ENCODE data around the gene C1orf105. TPM values are rescaled to one million over a fixed set of nuclear protein-coding genes. Genes with fewer than 3 reads are reported as not detected.
A peak's percentile ranks its signal among the peaks of the same experiment; 100 is the strongest.
"Not testable (repeated sequence)": the region's sequence is repeated elsewhere in the genome, so short reads cannot be mapped to it uniquely, and the experiment has no call there.

The C1orf105 gene
- total and polyA plus RNA-seq, 4 donors = 0.16 TPM; not detected in 3

DNA sequence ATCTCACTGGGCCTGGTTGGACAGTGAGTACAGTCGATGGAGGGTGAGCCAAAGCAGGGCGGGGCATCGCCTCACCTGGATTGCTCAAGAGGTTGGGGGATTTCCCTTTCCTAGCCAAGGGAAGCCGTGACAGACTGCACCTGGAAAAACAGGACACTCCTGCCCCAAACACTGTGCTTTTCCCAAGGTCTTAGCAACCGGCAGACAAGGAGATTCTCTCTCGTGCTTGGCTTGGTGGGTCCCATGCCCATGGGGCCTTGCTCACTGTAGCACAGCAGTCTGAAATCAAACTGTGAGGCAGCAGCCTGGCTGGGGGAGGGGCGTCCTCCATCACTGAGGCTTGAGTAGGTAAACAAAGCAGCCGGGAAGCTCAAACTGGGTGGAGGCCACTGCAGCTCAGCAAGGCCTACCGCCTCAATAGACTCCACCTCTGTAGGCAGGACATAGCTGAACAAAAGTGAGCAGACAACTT is 11.3 kb downstream of the C1orf105 start:
- no peak for TF ChIP-seq FOXA2 (IDR thresholded peaks at IDR 0.05)
- TF ChIP-seq HNF4G (IDR thresholded peaks at IDR 0.05) = no peak
- no peak for TF ChIP-seq EGR1 (IDR thresholded peaks at IDR 0.05; ENCODE audit: low read depth in 2 of 2)
- TF ChIP-seq, protein P1, sequence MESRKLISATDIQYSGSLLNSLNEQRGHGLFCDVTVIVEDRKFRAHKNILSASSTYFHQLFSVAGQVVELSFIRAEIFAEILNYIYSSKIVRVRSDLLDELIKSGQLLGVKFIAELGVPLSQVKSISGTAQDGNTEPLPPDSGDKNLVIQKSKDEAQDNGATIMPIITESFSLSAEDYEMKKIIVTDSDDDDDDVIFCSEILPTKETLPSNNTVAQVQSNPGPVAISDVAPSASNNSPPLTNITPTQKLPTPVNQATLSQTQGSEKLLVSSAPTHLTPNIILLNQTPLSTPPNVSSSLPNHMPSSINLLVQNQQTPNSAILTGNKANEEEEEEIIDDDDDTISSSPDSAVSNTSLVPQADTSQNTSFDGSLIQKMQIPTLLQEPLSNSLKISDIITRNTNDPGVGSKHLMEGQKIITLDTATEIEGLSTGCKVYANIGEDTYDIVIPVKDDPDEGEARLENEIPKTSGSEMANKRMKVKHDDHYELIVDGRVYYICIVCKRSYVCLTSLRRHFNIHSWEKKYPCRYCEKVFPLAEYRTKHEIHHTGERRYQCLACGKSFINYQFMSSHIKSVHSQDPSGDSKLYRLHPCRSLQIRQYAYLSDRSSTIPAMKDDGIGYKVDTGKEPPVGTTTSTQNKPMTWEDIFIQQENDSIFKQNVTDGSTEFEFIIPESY (IDR thresholded peaks at IDR 0.05) = no peak
- no peak for TF ChIP-seq RXRA (IDR thresholded peaks at IDR 0.05)
- no peak for TF ChIP-seq JUND (IDR thresholded peaks at IDR 0.05)
- Histone ChIP-seq H3K9ac (ENCODE audit: low read depth in 1 of 2, low read length in 2 of 2) (no peak overlapping the region), H3K36me3 (ENCODE audit: control insufficient read depth in 4 of 4, insufficient read depth in 3 of 4, low read depth in 1 of 4, low read length in 3 of 4) (no peaks in the 10 kb centered on the region), H3K9me3 (ENCODE audit: control insufficient read depth in 4 of 4, low read length in 3 of 4) (no peaks in the 10 kb centered on the region), H3K4me1 (ENCODE audit: control insufficient read depth in 4 of 4, insufficient read depth in 4 of 4, low read length in 3 of 4) (no peaks in the 10 kb centered on the region), H3K27ac (ENCODE audit: low read depth in 1 of 2, low read length in 2 of 2) (no peak overlapping the region), H3K4me3 (ENCODE audit: low read depth in 1 of 3, low read length in 3 of 3) (no peak overlapping the region), H3K27me3 (ENCODE audit: control insufficient read depth in 4 of 4, insufficient read depth in 4 of 4, low read length in 3 of 4) (no peaks in the 10 kb centered on the region)
- WGBS = 73% methylated on average over 9 of the region's 9 CpGs
- no peak for DNase-seq (ENCODE audit: low spot score)

DNA sequence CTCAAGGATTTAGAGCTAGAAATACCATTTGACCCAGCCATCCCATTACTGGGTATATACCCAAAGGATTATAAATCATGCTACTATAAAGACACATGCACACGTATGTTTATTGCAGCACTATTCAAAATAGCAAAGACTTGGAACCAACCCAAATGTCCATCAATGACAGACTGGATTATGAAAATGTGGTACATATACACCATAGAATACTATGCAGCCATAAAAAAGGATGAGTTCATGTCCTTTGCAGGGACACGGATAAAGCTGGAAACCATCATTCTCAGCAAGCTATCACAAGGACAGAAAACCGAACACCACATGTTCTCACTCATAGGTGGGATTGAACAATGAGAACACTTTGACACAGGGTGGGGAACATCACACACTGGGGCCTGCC is 16.7 kb downstream of the C1orf105 start:
- WGBS = 98% methylated on average over 3 of the region's 3 CpGs
- not testable (repeated sequence) for H3K9ac ChIP-seq (ENCODE audit: low read depth in 1 of 2, low read length in 2 of 2); H3K9me3 ChIP-seq (ENCODE audit: control insufficient read depth in 4 of 4, low read length in 3 of 4); H3K27me3 ChIP-seq (ENCODE audit: control insufficient read depth in 4 of 4, insufficient read depth in 4 of 4, low read length in 3 of 4); DNase-seq (ENCODE audit: low spot score); H3K36me3 ChIP-seq (ENCODE audit: control insufficient read depth in 4 of 4, insufficient read depth in 3 of 4, low read depth in 1 of 4, low read length in 3 of 4); H3K4me3 ChIP-seq (ENCODE audit: low read depth in 1 of 3, low read length in 3 of 3); H3K27ac ChIP-seq (ENCODE audit: low read depth in 1 of 2, low read length in 2 of 2); H3K4me1 ChIP-seq (ENCODE audit: control insufficient read depth in 4 of 4, insufficient read depth in 4 of 4, low read length in 3 of 4)

DNA sequence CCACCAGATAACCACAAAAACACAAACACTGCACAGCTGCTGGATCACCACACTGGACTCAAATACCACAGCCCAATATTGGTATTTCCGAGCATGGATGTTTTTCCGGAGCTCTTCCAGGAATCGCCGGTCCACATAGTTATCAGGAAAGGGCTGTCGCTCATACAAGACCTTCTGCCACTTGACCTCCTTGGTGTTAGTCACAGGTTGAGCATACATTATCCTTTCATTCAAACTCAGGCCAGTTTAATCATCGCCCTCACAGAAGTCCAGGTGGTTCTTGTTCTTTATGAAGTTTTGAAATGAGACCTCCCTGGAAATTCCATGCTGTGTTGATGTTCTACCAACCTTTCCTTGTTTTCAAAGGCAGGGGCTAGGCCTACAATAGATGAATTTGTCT is 21.9 kb downstream of the C1orf105 start:
- Histone ChIP-seq H3K9me3 (ENCODE audit: control insufficient read depth in 4 of 4, low read length in 3 of 4) (no peaks in the 10 kb centered on the region), H3K27ac (ENCODE audit: low read depth in 1 of 2, low read length in 2 of 2) (no peak overlapping the region), H3K4me3 (ENCODE audit: low read depth in 1 of 3, low read length in 3 of 3) (no peak overlapping the region), H3K27me3 (ENCODE audit: control insufficient read depth in 4 of 4, insufficient read depth in 4 of 4, low read length in 3 of 4) (no peaks in the 10 kb centered on the region), H3K9ac (ENCODE audit: low read depth in 1 of 2, low read length in 2 of 2) (no peak overlapping the region), H3K36me3 (ENCODE audit: control insufficient read depth in 4 of 4, insufficient read depth in 3 of 4, low read depth in 1 of 4, low read length in 3 of 4) (no peaks in the 10 kb centered on the region), H3K4me1 (ENCODE audit: control insufficient read depth in 4 of 4, insufficient read depth in 4 of 4, low read length in 3 of 4) (peaks cover 0 to 7% (median 4%) of the 10 kb centered on the region in 4 donors)
- 97% methylated on average over 6 of the region's 6 CpGs for WGBS
- TF ChIP-seq FOXA2 (IDR thresholded peaks at IDR 0.05) (no peak), HNF4G (IDR thresholded peaks at IDR 0.05) (no peak)
- DNase-seq (ENCODE audit: low spot score) = no peak

DNA sequence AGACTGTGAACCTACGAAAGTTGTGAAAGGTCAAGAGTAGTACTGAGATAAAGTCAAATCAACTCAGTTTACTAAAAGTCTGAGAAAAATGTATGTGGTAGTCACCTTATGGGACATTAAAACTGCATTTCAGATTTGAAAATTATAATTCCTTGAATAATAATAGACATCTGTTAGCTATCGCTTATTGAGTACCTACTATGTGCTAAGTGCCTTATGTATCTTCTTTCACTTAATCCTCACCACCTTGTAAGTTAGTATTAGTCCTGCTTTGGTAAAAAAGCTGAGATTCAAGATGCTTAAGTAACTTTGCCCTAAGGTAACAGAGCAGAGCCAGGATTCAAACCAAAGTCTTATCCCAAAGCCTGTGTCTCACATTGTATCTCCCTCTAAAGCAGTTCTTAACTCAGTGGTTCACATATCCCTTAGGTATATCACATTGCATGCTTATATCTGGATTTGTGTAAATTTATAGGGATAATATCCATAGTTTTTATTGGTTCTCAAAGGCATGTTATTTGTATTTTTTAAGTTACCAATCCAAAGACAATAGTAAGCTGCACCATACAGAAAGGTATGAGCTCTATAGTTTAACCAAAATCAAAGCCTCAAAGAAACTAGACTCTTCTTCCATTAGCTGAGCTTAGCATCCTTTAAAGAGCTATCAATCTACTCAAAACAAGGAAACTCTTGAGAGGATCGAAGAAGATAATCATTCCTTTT is 22.5 kb downstream of the C1orf105 start:
- Histone ChIP-seq H3K27ac (ENCODE audit: low read depth in 1 of 2, low read length in 2 of 2) (no peak overlapping the region), H3K9ac (ENCODE audit: low read depth in 1 of 2, low read length in 2 of 2) (peak overlapping the region in 1 of 2 donors; percentile 81), H3K4me3 (ENCODE audit: low read depth in 1 of 3, low read length in 3 of 3) (peak overlapping the region; percentile 76 to 96 (median 84)), H3K27me3 (ENCODE audit: control insufficient read depth in 4 of 4, insufficient read depth in 4 of 4, low read length in 3 of 4) (no peaks in the 10 kb centered on the region), H3K9me3 (ENCODE audit: control insufficient read depth in 4 of 4, low read length in 3 of 4) (no peaks in the 10 kb centered on the region), H3K36me3 (ENCODE audit: control insufficient read depth in 4 of 4, insufficient read depth in 3 of 4, low read depth in 1 of 4, low read length in 3 of 4) (no peaks in the 10 kb centered on the region), H3K4me1 (ENCODE audit: control insufficient read depth in 4 of 4, insufficient read depth in 4 of 4, low read length in 3 of 4) (peaks cover 0 to 7% (median 4%) of the 10 kb centered on the region in 4 donors)
- no peak for DNase-seq (ENCODE audit: low spot score)
- TF ChIP-seq FOXA1 (IDR thresholded peaks at IDR 0.05) = no peak
- TF ChIP-seq FOXA2 (IDR thresholded peaks at IDR 0.05) = no peak
- no peak for TF ChIP-seq JUND (IDR thresholded peaks at IDR 0.05)
- 74% methylated on average over 3 of the region's 3 CpGs for WGBS
